Measurements from ENCODE around the gene CFB. TPM values are rescaled to one million over a fixed set of nuclear protein-coding genes. Genes with fewer than 3 reads are reported as not detected.

Gene CFB
- total RNA-seq, 1 donor from 2014 or later = 0.81 TPM

- no peak for DNase-seq (ENCODE audit: low read depth)
- no peak overlapping the region for H3K4me3 ChIP-seq (ENCODE audit: low read depth, low read length)
- TF ChIP-seq CTCF (conservative IDR thresholded peaks at IDR 0.05; ENCODE audit: low read depth, low read length) = no peak
These were observed 30.1 kb upstream of the CFB start for GRCh38 chr6:31915756-31916155.

- no peak for TF ChIP-seq CTCF (conservative IDR thresholded peaks at IDR 0.05; ENCODE audit: low read depth, low read length)
- no peak overlapping the region for H3K4me3 ChIP-seq (ENCODE audit: low read depth, low read length)
- DNase-seq (ENCODE audit: low read depth) = no peak
These were observed 27.7 kb upstream of the CFB start for GRCh38 chr6:31918069-31918720.

- no peak for DNase-seq (ENCODE audit: low read depth)
- TF ChIP-seq CTCF (conservative IDR thresholded peaks at IDR 0.05; ENCODE audit: low read depth, low read length) = no peak
- no peak overlapping the region for H3K4me3 ChIP-seq (ENCODE audit: low read depth, low read length)
These were observed 26.1 kb upstream of the CFB start for GRCh38 chr6:31919624-31920303.

GRCh38 chr6:31920811-31921210 is 25.1 kb upstream of the CFB start:
- DNase-seq (ENCODE audit: low read depth) = no peak
- no peak overlapping the region for H3K4me3 ChIP-seq (ENCODE audit: low read depth, low read length)
- TF ChIP-seq CTCF (conservative IDR thresholded peaks at IDR 0.05; ENCODE audit: low read depth, low read length) = no peak

GRCh38 chr6:31922942-31923341 is 23.0 kb upstream of the CFB start:
- DNase-seq (ENCODE audit: low read depth) = no peak
- peak; percentile 39 for TF ChIP-seq CTCF (conservative IDR thresholded peaks at IDR 0.05; ENCODE audit: low read depth, low read length)
- H3K4me3 ChIP-seq (ENCODE audit: low read depth, low read length) = no peak overlapping the region

- H3K4me3 ChIP-seq (ENCODE audit: low read depth, low read length) = peak within 1 kb of the TSS; percentile 39
- no peak for DNase-seq (ENCODE audit: low read depth)
- no peak for TF ChIP-seq CTCF (conservative IDR thresholded peaks at IDR 0.05; ENCODE audit: low read depth, low read length)
These were observed 18.5 kb upstream of the CFB start, which contains the start of gene C2 for GRCh38 chr6:31927242-31927862. Gene C2, plus strand, starts transcription at chr6:31927717. Its CDS starts 36 bp downstream, at chr6:31927753.
